T-cell (primary cell): Measurements from ENCODE around the gene NT5E. TPM values are rescaled to one million over a fixed set of nuclear protein-coding genes. Genes with fewer than 3 reads are reported as not detected.
A peak's percentile ranks its signal among the peaks of the same experiment; 100 is the strongest.

Source experiments
- ATAC-seq, 4 experiments: fragments of 200-7000 bp in 3 of 4; fragments of 150-1000 bp in 1 of 4; cut with Tn5 transposase; replicated peaks in 1 of 4; 1 replicate in 3 of 4; 2 replicates in 1 of 4; pipeline ENCODE4 v1.10.0; 2021; ENCODE audit warnings: moderate library complexity in 3 of 4, mild to moderate bottlenecking in 2 of 4, moderate number of reproducible peaks in 1 of 4
- CTCF ChIA-PET, 2 donors: fragments of 300-600 bp; sonication (Branson Sonifier 250); formaldehyde crosslinking; loops; one replicate each; lab custom pipeline; 2022; ENCODE audit warnings: antibody characterized with exemption in 2 of 2; lab: Charles Lee
- POLR2A ChIA-PET, 2 donors: fragments of 300-600 bp; sonication (Branson Sonifier 250); formaldehyde crosslinking; loops; one replicate each; lab custom pipeline; 2022; ENCODE audit warnings: antibody characterized with exemption in 2 of 2; lab: Charles Lee
- DNase-seq, 35 experiments: peaks; one replicate each; pipeline versions ENCODE4 v3.0.0 to v3.0.0-alpha.2; 2013 to 2023
- H3K27ac ChIP-seq: one replicate; pipeline ENCODE4 v1.5.1; 2013; ENCODE audit warnings: low read length
- H3K27me3 ChIP-seq, 2 experiments: replicated peaks in 1 of 2; 1 replicate in 1 of 2; 2 replicates in 1 of 2; pipeline versions ENCODE4 v1.6.1 to v1.7.0; 2013; ENCODE audit warnings: low read length in 1 of 2, mixed read lengths in 1 of 2; ENCODE audit not compliant: control insufficient read depth in 2 of 2, insufficient read depth in 2 of 2; ENCODE audit errors: extremely low read depth in 1 of 2
- H3K36me3 ChIP-seq, 2 donors: 1 replicate in 1 of 2; 2 replicates in 1 of 2; pipeline versions ENCODE4 v1.6.1 to v1.7.0; 2013; ENCODE audit warnings: low read length in 1 of 2; ENCODE audit not compliant: control insufficient read depth in 2 of 2, insufficient read depth in 1 of 2; ENCODE audit errors: extremely low read depth in 1 of 2
- H3K4me1 ChIP-seq, 2 experiments: 1 replicate in 1 of 2; 2 replicates in 1 of 2; pipeline versions ENCODE4 v1.6.1 to v1.7.0; 2013; ENCODE audit warnings: low read length in 2 of 2, mixed read lengths in 1 of 2; ENCODE audit not compliant: insufficient read depth in 2 of 2, control insufficient read depth in 1 of 2; ENCODE audit errors: extremely low read depth in 1 of 2
- H3K4me3 ChIP-seq, 2 donors: 1 replicate in 1 of 2; 2 replicates in 1 of 2; pipeline versions ENCODE4 v1.5.1 to v1.7.0; 2013; ENCODE audit warnings: mild to moderate bottlenecking in 2 of 2, low read length in 1 of 2, moderate library complexity in 1 of 2; ENCODE audit not compliant: control insufficient read depth in 1 of 2; ENCODE audit errors: extremely low read depth in 1 of 2
- H3K9me3 ChIP-seq: 2 replicates; pipeline ENCODE4 v1.7.0; 2013
- H3K27ac Mint-ChIP-seq, 2 donors: one replicate each; pipeline ENCODE4 v1.8.0; 2020 to 2021; ENCODE audit warnings: mild to moderate bottlenecking in 2 of 2, mixed read lengths in 2 of 2
- H3K27me3 Mint-ChIP-seq, 2 donors: one replicate each; pipeline ENCODE4 v1.8.0; 2021 to 2022; ENCODE audit warnings: mixed read lengths in 2 of 2
- H3K36me3 Mint-ChIP-seq: one replicate; pipeline ENCODE4 v1.8.0; 2021; ENCODE audit warnings: mixed read lengths
- H3K4me1 Mint-ChIP-seq, 3 donors: one replicate each; pipeline ENCODE4 v1.8.0; 2020 to 2022; ENCODE audit warnings: mixed read lengths in 3 of 3, mild to moderate bottlenecking in 1 of 3
- H3K4me3 Mint-ChIP-seq, 3 donors: one replicate each; pipeline ENCODE4 v1.8.0; 2020 to 2022; ENCODE audit warnings: mild to moderate bottlenecking in 3 of 3, mixed read lengths in 3 of 3, moderate library complexity in 3 of 3
- H3K9me3 Mint-ChIP-seq, 3 donors: one replicate each; pipeline ENCODE4 v1.8.0; 2020 to 2022; ENCODE audit warnings: mixed read lengths in 3 of 3
- WGBS: methylation state at CpG from one replicate; pipeline ENCODE4 v1.1.5; 2013; ENCODE audit warnings: missing lambda C conversion rate; ENCODE audit not compliant: insufficient coverage; 5-methylcytosine and 5-hydroxymethylcytosine counted together
- total RNA-seq, 35 experiments: library from RNA in 6 of 35; stranded (reverse) in 6 of 35; fragments of 120-200 nt in 1 of 35; gene quantifications; one replicate each; pipeline versions ENCODE4 v1.2.1 to v1.2.4 and lab custom pipeline; 2013 to 2026

The NT5E gene
- 10 to 100 TPM in 3 of 5 donors, 1 to 10 TPM in 2; 8.0 to 18.6 (median 11.0) TPM for total RNA-seq
- total RNA-seq (2013) = 14.5 TPM
- 6.5 to 225 (median 29.5) reads per million in 29 experiments for total RNA-seq (lab: John Stamatoyannopoulos, UW)

DNA sequence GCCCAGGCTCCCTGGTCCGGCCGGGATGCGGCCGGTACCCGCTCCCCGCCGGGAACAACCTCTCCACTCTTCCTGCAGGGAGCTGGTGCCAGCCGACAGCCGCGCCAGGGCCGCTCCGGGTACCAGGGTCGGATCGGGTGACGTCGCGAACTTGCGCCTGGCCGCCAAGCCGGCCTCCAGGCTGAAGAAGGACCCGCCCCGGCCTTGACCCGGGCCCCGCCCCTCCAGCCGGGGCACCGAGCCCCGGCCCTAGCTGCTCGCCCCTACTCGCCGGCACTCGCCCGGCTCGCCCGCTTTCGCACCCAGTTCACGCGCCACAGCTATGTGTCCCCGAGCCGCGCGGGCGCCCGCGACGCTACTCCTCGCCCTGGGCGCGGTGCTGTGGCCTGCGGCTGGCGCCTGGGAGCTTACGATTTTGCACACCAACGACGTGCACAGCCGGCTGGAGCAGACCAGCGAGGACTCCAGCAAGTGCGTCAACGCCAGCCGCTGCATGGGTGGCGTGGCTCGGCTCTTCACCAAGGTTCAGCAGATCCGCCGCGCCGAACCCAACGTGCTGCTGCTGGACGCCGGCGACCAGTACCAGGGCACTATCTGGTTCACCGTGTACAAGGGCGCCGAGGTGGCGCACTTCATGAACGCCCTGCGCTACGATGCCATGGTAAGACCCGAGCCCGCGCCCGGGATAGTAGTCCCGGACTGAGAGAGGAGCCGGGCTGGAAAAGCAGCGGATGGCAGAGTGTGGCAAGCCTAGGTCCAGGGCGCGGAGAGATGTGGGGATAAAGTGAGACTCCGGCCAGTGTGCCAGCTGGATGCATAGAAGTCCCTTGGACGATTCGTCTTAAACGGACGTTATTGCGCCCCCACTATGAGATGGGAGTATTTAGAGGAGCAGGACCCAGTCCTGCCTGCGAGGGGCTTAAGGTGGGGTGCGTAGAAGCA lies at the start of gene NT5E:
Gene NT5E, plus strand, starts transcription at position 266 of the 942 bp plus-strand sequence. Its CDS starts 57 bp downstream, at position 323.
- WGBS = 1% methylated on average over 85 of the region's 92 CpGs
- Mint-ChIP-seq H3K9me3 (no peaks in the 10 kb centered on the region), H3K36me3 (no peaks in the 10 kb centered on the region), H3K4me1 (peaks cover 53 to 63% (median 55%) of the 10 kb centered on the region in 3 donors), H3K4me3 (peak within 1 kb of the TSS; percentile 88 to 96 (median 95)), H3K27me3 (peaks cover 33 to 63% of the 10 kb centered on the region in 2 donors), H3K27ac (peak within 1 kb of the TSS; percentile 88 to 93)
- Histone ChIP-seq H3K27me3 (peaks cover 0 to 15% of the 10 kb centered on the region in 2 experiments), H3K27ac (no peak within 1 kb of the TSS), H3K4me3 (peak within 1 kb of the TSS; percentile 64 to 85), H3K4me1 (peaks cover 20 to 23% of the 10 kb centered on the region in 2 experiments), H3K9me3 (no peaks in the 10 kb centered on the region), H3K36me3 (no peaks in the 10 kb centered on the region)
- CTCF ChIA-PET = interaction anchor here (0.6 to 2.9 kb wide), 6 partner anchors 8 to 77 kb away, joined by 3 to 7 read pairs (median 4); no protein-coding TSS in a partner anchor
- POLR2A ChIA-PET = interaction anchor here (0.5 to 0.7 kb wide), 6 partner anchors 9 to 1579 kb away, joined by 3 to 7 read pairs (median 3); no protein-coding TSS in a partner anchor
- peak; percentile 54 to 67 (median 64) for ATAC-seq
- DNase-seq = peak in 29 of 35 experiments; percentile 10 to 49 (median 27)

DNA sequence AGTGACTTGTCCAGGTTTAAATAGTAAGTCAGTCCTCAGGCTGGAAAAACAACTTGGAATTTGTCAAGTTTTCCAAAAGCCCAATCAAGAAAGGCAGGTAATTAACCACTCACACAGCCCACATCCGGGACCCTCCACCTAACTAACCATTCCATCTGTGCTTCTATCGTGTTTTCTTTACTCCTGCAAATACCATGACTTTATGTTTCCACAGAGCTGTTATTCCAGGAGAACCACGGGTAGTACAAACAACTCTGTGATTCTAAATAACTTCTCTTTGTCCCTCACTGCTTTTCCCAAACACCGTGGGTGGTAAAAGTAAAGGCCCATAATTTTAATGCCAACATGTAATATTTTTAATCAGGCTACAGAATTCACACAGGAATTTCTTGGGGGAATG lies 49.6 kb upstream of the NT5E start:
- no peak overlapping the region for H3K27ac Mint-ChIP-seq
- Histone ChIP-seq H3K27me3 (no peaks in the 10 kb centered on the region), H3K4me1 (peaks cover 0 to 13% of the 10 kb centered on the region in 2 experiments), H3K4me3 (no peak overlapping the region), H3K27ac (no peak overlapping the region), H3K9me3 (no peaks in the 10 kb centered on the region), H3K36me3 (no peaks in the 10 kb centered on the region)
- DNase-seq (no peak), ATAC-seq (no peak)
- H3K9me3 Mint-ChIP-seq = peaks cover 0 to 11% (median 4%) of the 10 kb centered on the region in 3 donors
- no peaks in the 10 kb centered on the region for H3K36me3 Mint-ChIP-seq
- CTCF ChIA-PET = interaction anchor here in 1 of 2 donors (0.7 to 1.1 kb wide), 2 partner anchors 82 to 93 kb away, joined by 3 to 10 read pairs; no protein-coding TSS in a partner anchor
- 100% methylated on average over 1 of the region's 4 CpGs for WGBS
- H3K27me3 Mint-ChIP-seq = no peaks in the 10 kb centered on the region
- no peak overlapping the region for H3K4me3 Mint-ChIP-seq
- peaks cover 19 to 48% (median 26%) of the 10 kb centered on the region in 3 donors for H3K4me1 Mint-ChIP-seq
- POLR2A ChIA-PET = interaction anchor here in 1 of 2 donors (0.8 kb wide), 1 partner anchor 50 kb away, joined by 3 read pairs; the partner anchor contains the start of gene NT5E

DNA sequence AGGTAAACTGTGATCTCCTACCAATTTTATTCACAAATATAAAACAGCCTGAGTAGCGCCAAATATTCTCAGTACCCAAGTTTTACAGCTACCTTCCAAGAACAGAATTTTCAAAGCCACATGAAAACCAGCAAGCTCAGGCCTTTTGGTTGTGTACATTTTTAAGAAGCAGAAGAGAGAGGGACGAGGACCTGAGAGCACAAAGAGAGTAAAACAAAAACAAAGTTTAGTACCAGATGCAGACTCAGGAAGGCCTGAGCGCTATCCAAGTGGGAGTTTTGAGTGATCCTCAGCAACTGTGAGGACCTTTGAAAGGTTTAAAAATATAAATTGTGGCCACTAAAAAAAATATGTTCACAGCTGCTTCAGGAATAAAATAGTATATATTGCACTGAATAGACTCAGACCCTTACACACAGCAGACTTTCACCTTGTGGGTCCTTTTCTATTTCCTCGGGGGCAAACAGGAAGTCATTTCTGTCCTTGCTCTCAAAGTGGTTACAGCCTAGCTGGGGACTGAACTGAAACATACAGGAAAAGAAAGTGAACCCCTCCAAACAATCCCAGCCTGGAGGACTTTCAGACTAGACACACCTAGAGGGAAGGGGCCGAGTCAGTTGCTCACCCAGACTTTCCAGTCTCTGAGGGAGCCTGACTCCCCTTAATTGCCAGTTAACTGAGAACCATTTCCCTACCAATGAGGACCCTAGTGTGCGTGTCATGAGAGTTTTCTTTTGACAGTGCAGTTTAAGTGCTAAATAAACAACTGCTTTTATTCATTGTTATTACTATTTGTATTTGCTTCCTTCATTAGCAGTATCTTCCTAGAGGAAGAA lies 48.5 kb upstream of the NT5E start:
- DNase-seq (no peak), ATAC-seq (peak in 3 of 4 experiments; percentile 26 to 65 (median 40))
- POLR2A ChIA-PET = interaction anchor here in 1 of 2 donors (0.8 kb wide), 1 partner anchor 48 kb away, joined by 3 read pairs; the partner anchor contains the start of gene NT5E
- Mint-ChIP-seq H3K27ac (peak overlapping the region; percentile 3 to 93), H3K4me1 (peaks cover 26 to 57% (median 31%) of the 10 kb centered on the region in 3 donors), H3K4me3 (peak overlapping the region in 2 of 3 donors; percentile 18 to 33), H3K9me3 (peaks cover 0 to 9% (median 4%) of the 10 kb centered on the region in 3 donors), H3K27me3 (no peaks in the 10 kb centered on the region), H3K36me3 (no peaks in the 10 kb centered on the region)
- Histone ChIP-seq H3K27ac (peak overlapping the region; percentile 20), H3K9me3 (no peaks in the 10 kb centered on the region), H3K4me3 (no peak overlapping the region), H3K4me1 (peaks cover 0 to 13% of the 10 kb centered on the region in 2 experiments), H3K36me3 (no peaks in the 10 kb centered on the region), H3K27me3 (no peaks in the 10 kb centered on the region)
- CTCF ChIA-PET = interaction anchor here (0.7 to 1.1 kb wide), 2 partner anchors 58 to 81 kb away, joined by 3 to 5 read pairs; no protein-coding TSS in a partner anchor
- WGBS = no CpG with 5 or more reads among the region's 6 CpGs

DNA sequence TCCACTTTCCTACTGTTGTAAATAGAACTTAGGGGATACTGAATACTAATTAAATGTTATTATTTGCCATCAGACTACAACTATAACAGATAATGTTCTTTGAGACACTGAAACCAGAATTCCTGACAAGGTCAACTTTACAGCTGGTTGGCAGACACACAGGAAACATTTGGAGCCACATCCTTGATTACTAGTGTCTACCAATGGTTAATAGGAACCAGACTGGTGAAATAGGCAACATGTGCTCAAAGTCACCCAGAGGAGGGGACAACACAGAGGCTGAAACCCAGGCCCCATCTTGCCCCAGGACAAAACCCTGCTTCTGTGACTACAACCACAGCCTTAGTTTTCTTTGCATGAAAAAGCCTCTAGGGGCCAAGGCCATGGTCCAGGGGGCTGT lies 47.8 kb upstream of the NT5E start:
- Histone ChIP-seq H3K4me3 (no peak overlapping the region), H3K4me1 (peaks cover 0 to 13% of the 10 kb centered on the region in 2 experiments), H3K27me3 (no peaks in the 10 kb centered on the region), H3K9me3 (no peaks in the 10 kb centered on the region), H3K27ac (no peak overlapping the region), H3K36me3 (no peaks in the 10 kb centered on the region)
- no peak for DNase-seq
- CTCF ChIA-PET = no interaction called here
- ATAC-seq = no peak
- H3K9me3 Mint-ChIP-seq = peaks cover 0 to 5% (median 4%) of the 10 kb centered on the region in 3 donors
- H3K4me1 Mint-ChIP-seq = peaks cover 26 to 57% (median 31%) of the 10 kb centered on the region in 3 donors
- H3K27ac Mint-ChIP-seq = peak overlapping the region in 1 of 2 donors; percentile 93
- H3K36me3 Mint-ChIP-seq = no peaks in the 10 kb centered on the region
- POLR2A ChIA-PET = no interaction called here
- no peaks in the 10 kb centered on the region for H3K27me3 Mint-ChIP-seq
- H3K4me3 Mint-ChIP-seq = no peak overlapping the region

DNA sequence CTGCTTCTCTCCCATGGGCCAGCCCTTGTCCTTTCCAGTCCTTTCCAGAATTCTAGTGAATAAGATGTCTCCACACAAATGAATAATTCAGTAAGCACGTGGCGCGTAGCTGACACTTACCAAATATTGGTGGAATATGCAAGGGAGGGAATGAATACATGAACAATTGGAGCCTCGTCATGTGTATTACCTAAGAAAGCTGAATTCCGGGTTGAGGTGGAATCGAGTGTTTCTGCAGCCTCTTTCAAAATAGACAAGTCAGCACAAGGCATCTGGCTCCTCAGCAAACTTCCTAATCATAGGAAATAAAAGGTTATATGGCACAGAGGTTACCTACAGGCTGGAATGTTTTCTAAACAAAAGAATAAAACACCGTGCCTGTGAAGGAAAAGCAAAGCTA lies 47.0 kb upstream of the NT5E start:
- Mint-ChIP-seq H3K36me3 (no peaks in the 10 kb centered on the region), H3K27ac (peak overlapping the region in 1 of 2 donors; percentile 85), H3K27me3 (no peaks in the 10 kb centered on the region), H3K4me1 (peaks cover 26 to 57% (median 31%) of the 10 kb centered on the region in 3 donors), H3K9me3 (no peaks in the 10 kb centered on the region), H3K4me3 (no peak overlapping the region)
- Histone ChIP-seq H3K4me1 (peaks cover 0 to 13% of the 10 kb centered on the region in 2 experiments), H3K27ac (no peak overlapping the region), H3K27me3 (no peaks in the 10 kb centered on the region), H3K4me3 (no peak overlapping the region), H3K36me3 (no peaks in the 10 kb centered on the region), H3K9me3 (no peaks in the 10 kb centered on the region)
- WGBS = 93% methylated on average over 3 of the region's 7 CpGs
- ChIA-PET CTCF (no interaction called here), POLR2A (no interaction called here)
- ATAC-seq (no peak), DNase-seq (no peak)
